HepG2 (cell line): ENCODE results near the gene FBXO9. TPM values are rescaled to one million over a fixed set of nuclear protein-coding genes. Genes with fewer than 3 reads are reported as not detected.
A peak's percentile ranks its signal among the peaks of the same experiment; 100 is the strongest.

Source experiments
- FOSL2 ChIP-seq: sonication (generic); formaldehyde crosslinking; IDR thresholded peaks from 2 replicates; pipeline ENCODE4 v1.4.0; 2020; ENCODE audit warnings: missing genetic modification reagents
- FOXP4 ChIP-seq: sonication (generic); formaldehyde crosslinking; IDR thresholded peaks from 2 replicates; pipeline ENCODE4 v1.4.0; 2020; ENCODE audit warnings: missing genetic modification reagents
- GFI1 ChIP-seq: sonication (generic); formaldehyde crosslinking; IDR thresholded peaks from 2 replicates; pipeline ENCODE4 v1.5.0; 2020; ENCODE audit warnings: missing genetic modification reagents, mild to moderate bottlenecking, borderline replicate concordance
- HNF1A ChIP-seq, 2 experiments: sonication (generic) in 1 of 2; formaldehyde crosslinking in 1 of 2; IDR thresholded peaks; 2 replicates each; pipeline versions ENCODE4 v1.4.0 to v1.6.1; 2016 to 2020; ENCODE audit warnings: borderline replicate concordance in 1 of 2, low read depth in 1 of 2, mild to moderate bottlenecking in 1 of 2, missing genetic modification reagents in 1 of 2
- HNF4A ChIP-seq: sonication (generic); formaldehyde crosslinking; IDR thresholded peaks from 2 replicates; pipeline ENCODE4 v1.4.0; 2020; ENCODE audit warnings: missing genetic modification reagents
- HNRNPLL ChIP-seq: fragments of 200-400 bp; formaldehyde crosslinking; IDR thresholded peaks from 2 replicates; pipeline ENCODE4 v1.6.1; 2017; ENCODE audit warnings: mild to moderate bottlenecking, low read depth, low read length; ENCODE audit not compliant: poor library complexity, severe bottlenecking
- IKZF1 ChIP-seq: fragments of 450-650 bp; IDR thresholded peaks from 2 replicates; pipeline ENCODE4 v1.7.1; 2016
- PTBP1 ChIP-seq: fragments of 200-400 bp; formaldehyde crosslinking; IDR thresholded peaks from 2 replicates; pipeline ENCODE4 v1.6.1; 2018; ENCODE audit warnings: low read length, low read depth; ENCODE audit not compliant: poor library complexity, severe bottlenecking
- RAD21 ChIP-seq: fragments of 450-650 bp; formaldehyde crosslinking; IDR thresholded peaks from 2 replicates; pipeline ENCODE4 v1.5.0; 2020; ENCODE audit warnings: mild to moderate bottlenecking
- RBFOX2 ChIP-seq: fragments of 200-400 bp; formaldehyde crosslinking; IDR thresholded peaks from 2 replicates; pipeline ENCODE4 v1.6.1; 2017; ENCODE audit warnings: low read depth, mild to moderate bottlenecking, low read length
- SKI ChIP-seq: fragments of 450-650 bp; IDR thresholded peaks from one replicate; pipeline ENCODE4 v1.6.1; 2018; ENCODE audit warnings: mild to moderate bottlenecking; ENCODE audit not compliant: partially characterized antibody
- SOX13 ChIP-seq, 3 experiments: fragments of 450-650 bp in 1 of 3; sonication (generic) in 1 of 3; formaldehyde crosslinking in 1 of 3; IDR thresholded peaks in 2 of 3; conservative IDR thresholded peaks in 1 of 3; 2 replicates each; pipeline versions ENCODE4 v1.5.0 to v1.6.1; 2016 to 2020; ENCODE audit warnings: antibody characterized with exemption in 1 of 3, mild to moderate bottlenecking in 1 of 3, missing compliant biosample characterization in 1 of 3, missing genetic modification reagents in 1 of 3, moderate library complexity in 1 of 3
- SOX5 ChIP-seq: IDR thresholded peaks from 2 replicates; pipeline ENCODE4 v1.6.1; 2016; ENCODE audit warnings: borderline replicate concordance
- SOX6 ChIP-seq, 2 experiments: fragments of 450-650 bp in 1 of 2; sonication (generic) in 1 of 2; formaldehyde crosslinking in 1 of 2; IDR thresholded peaks; 2 replicates each; pipeline versions ENCODE4 v1.4.0 to v1.6.1; 2017 to 2020; ENCODE audit warnings: antibody characterized with exemption in 1 of 2, mild to moderate bottlenecking in 1 of 2, missing genetic modification reagents in 1 of 2
- SP2 ChIP-seq: sonication (generic); formaldehyde crosslinking; IDR thresholded peaks from 2 replicates; pipeline ENCODE4 v1.5.1; 2020; ENCODE audit warnings: mild to moderate bottlenecking, missing genetic modification reagents
- STAT5B ChIP-seq: sonication (generic); formaldehyde crosslinking; IDR thresholded peaks from 2 replicates; pipeline ENCODE4 v1.4.0; 2020; ENCODE audit warnings: missing genetic modification reagents
- TAF1 ChIP-seq: sonication (generic); formaldehyde crosslinking; IDR thresholded peaks from 2 replicates; pipeline ENCODE4 v1.4.0; 2020; ENCODE audit warnings: missing genetic modification reagents
- ZBTB7B ChIP-seq: sonication (generic); formaldehyde crosslinking; IDR thresholded peaks from 2 replicates; pipeline ENCODE4 v1.4.0; 2020; ENCODE audit warnings: missing genetic modification reagents
- ZNF101 ChIP-seq: sonication (generic); formaldehyde crosslinking; IDR thresholded peaks from 2 replicates; pipeline ENCODE4 v1.4.0; 2020; ENCODE audit warnings: mild to moderate bottlenecking, low read depth, missing genetic modification reagents, borderline replicate concordance
- ZNF180 ChIP-seq: sonication (generic); formaldehyde crosslinking; IDR thresholded peaks from 2 replicates; pipeline ENCODE4 v1.4.0; 2020; ENCODE audit warnings: low read depth, missing genetic modification reagents, borderline replicate concordance
- ZNF326 ChIP-seq: sonication (generic); formaldehyde crosslinking; IDR thresholded peaks from 2 replicates; pipeline ENCODE4 v1.4.0; 2020; ENCODE audit warnings: missing genetic modification reagents, borderline replicate concordance
- ZNF580 ChIP-seq: IDR thresholded peaks from 2 replicates; pipeline ENCODE4 v1.6.1; 2016; ENCODE audit warnings: low read depth, borderline replicate concordance
- ZNF589 ChIP-seq: sonication (generic); formaldehyde crosslinking; conservative IDR thresholded peaks from 2 replicates; pipeline ENCODE4 v1.8.0; 2022; ENCODE audit warnings: mild to moderate bottlenecking, moderate library complexity, missing genetic modification reagents
- polyA plus RNA-seq, 8 experiments: library from polyadenylated mRNA; depleted of rRNA in 3 of 8; stranded (reverse) in 7 of 8; unstranded in 1 of 8; fragments of >200 nt; fragmentation: Illumina TruSeq in 4 of 8; extraction: Trizol in 4 of 8; gene quantifications; 2 replicates each; pipeline versions ENCODE4 v1.2.1 to v1.2.3, GENCODE V29; 2011 to 2016; ENCODE audit warnings: low read depth in 4 of 8, missing spikeins in 1 of 8, mixed read lengths in 1 of 8; ENCODE audit not compliant: insufficient read depth in 1 of 8
- total RNA-seq, 5 experiments: library from RNA; depleted of rRNA; stranded (reverse); fragments of >200 nt; fragmentation: Illumina TruSeq; extraction: Trizol; gene quantifications; 2 replicates each; pipeline ENCODE4 v1.2.3, GENCODE V29; 2016; ENCODE audit warnings: low read depth in 1 of 5

The FBXO9 gene
- total and polyA plus RNA-seq, 2 of the 13 experiments (the other 11 are each of a cell fraction or from before 2014, with no cell fraction given): 64.3 to 98.4 TPM

- 0 out of 2 replicates have a peak, but pooled peaks have one; percentile 12 for TF ChIP-seq HNF1A (IDR thresholded peaks at IDR 0.05; ENCODE audit: low read depth)
- TF ChIP-seq HNF1A (CRISPR knock-in tag; IDR thresholded peaks at IDR 0.05; ENCODE audit: borderline replicate concordance): no peak
- TF ChIP-seq SOX13 (IDR thresholded peaks at IDR 0.05): no peak
- no peak for TF ChIP-seq SOX13 (CRISPR knock-in tag; conservative IDR thresholded peaks at IDR 0.05 in 1 of 2, IDR thresholded peaks at IDR 0.05 in 1 of 2)
- no peak for TF ChIP-seq SOX6 (IDR thresholded peaks at IDR 0.05)
- TF ChIP-seq SOX6 (CRISPR knock-in tag; IDR thresholded peaks at IDR 0.05): 0 out of 2 replicates have a peak, but pooled peaks have one; percentile 15
- no peak for TF ChIP-seq SKI
- TF ChIP-seq FOXP4: 0 out of 2 replicates have a peak, but pooled peaks have one; percentile 36
- no peak for TF ChIP-seq STAT5B (CRISPR knock-in tag)
- no peak for TF ChIP-seq IKZF1
- TF ChIP-seq HNRNPLL: no peak
- TF ChIP-seq SOX5 (CRISPR knock-in tag): 0 out of 2 replicates have a peak, but pooled peaks have one; percentile 26
- TF ChIP-seq TAF1 (CRISPR knock-in tag): no peak
- no peak for TF ChIP-seq PTBP1
- TF ChIP-seq HNF4A (CRISPR knock-in tag): no peak
- TF ChIP-seq GFI1 (CRISPR knock-in tag): no peak
- no peak for TF ChIP-seq RAD21
- TF ChIP-seq ZBTB7B (CRISPR knock-in tag): no peak
- no peak for TF ChIP-seq ZNF580
- TF ChIP-seq RBFOX2: peak; percentile 22; the same call in 1 of the 2 replicates
- TF ChIP-seq SP2: no peak
- no peak for TF ChIP-seq ZNF180 (CRISPR knock-in tag)
- no peak for TF ChIP-seq FOSL2 (CRISPR knock-in tag)
- no peak for TF ChIP-seq ZNF326 (CRISPR knock-in tag)
- no peak for TF ChIP-seq ZNF101 (CRISPR knock-in tag)
- no peak for TF ChIP-seq ZNF589 (CRISPR knock-in tag)
Measured at GRCh38 chr6:53056273-53056672, 8.9 kb upstream of the FBXO9 start (continued).
